ENCODE data around the gene EEF2K.

EEF2K gene

DNA sequence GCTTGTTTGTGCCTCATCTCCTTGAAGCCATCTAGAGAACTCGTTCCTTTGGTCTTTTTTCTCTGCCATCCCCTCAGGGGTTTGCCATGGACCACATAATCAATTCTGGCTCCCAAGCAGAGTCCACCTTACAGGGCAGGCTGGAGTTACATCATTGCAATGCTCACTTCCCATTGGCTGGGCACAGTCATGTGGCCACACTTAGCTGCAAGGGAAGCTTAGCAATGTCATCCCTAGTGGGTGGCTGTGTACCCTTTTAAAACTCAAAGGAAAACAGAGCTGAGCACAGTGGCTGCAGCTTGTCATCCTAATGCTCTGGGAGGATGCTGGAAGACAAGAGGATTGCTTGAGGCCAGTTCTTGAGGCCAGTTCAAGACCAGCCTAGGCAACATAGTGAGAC, 49.3 kb downstream of the EEF2K start:
- H3K9ac ChIP-seq (ENCODE audit: insufficient read length, low read depth), result no peak overlapping the region
- H3K9me3 ChIP-seq (ENCODE audit: insufficient read depth, low read length), result peaks cover 29% of the 10 kb centered on the region; the same call in 1 of the 2 replicates
- H3K27me3 ChIP-seq (ENCODE audit: insufficient read depth, insufficient read length), result no peaks in the 10 kb centered on the region
- no peak for DNase-seq (ENCODE audit: low read depth, low spot score)
- peaks cover 75% of the 10 kb centered on the region for H3K36me3 ChIP-seq (ENCODE audit: insufficient read depth, insufficient read length, low read length)
- no peaks in the 10 kb centered on the region for H3K4me1 ChIP-seq (ENCODE audit: insufficient read depth, insufficient read length)
- TF ChIP-seq SUZ12 (IDR thresholded peaks at IDR 0.05; ENCODE audit: extremely low read depth, insufficient read depth, insufficient read length) (no peak), ZNF274 (IDR thresholded peaks at IDR 0.05; ENCODE audit: low read depth, low read length) (no peak), YY1 (IDR thresholded peaks at IDR 0.05; ENCODE audit: insufficient read depth, insufficient read length) (no peak)
- no peak overlapping the region for H3K4me3 ChIP-seq (ENCODE audit: insufficient read length, low read depth)

GRCh38 chr16:22257440-22257839, 51.4 kb downstream of the EEF2K start:
- no peak overlapping the region for H3K4me3 ChIP-seq (ENCODE audit: insufficient read length, low read depth)
- H3K4me1 ChIP-seq (ENCODE audit: insufficient read depth, insufficient read length), result no peaks in the 10 kb centered on the region
- peaks cover 32% of the 10 kb centered on the region; the same call in 1 of the 2 replicates for H3K9me3 ChIP-seq (ENCODE audit: insufficient read depth, low read length)
- H3K36me3 ChIP-seq (ENCODE audit: insufficient read depth, insufficient read length, low read length), result peaks cover 66% of the 10 kb centered on the region
- H3K27me3 ChIP-seq (ENCODE audit: insufficient read depth, insufficient read length), result no peaks in the 10 kb centered on the region
- DNase-seq (ENCODE audit: low read depth, low spot score), result no peak
- no peak overlapping the region for H3K9ac ChIP-seq (ENCODE audit: insufficient read length, low read depth)
- TF ChIP-seq SUZ12 (IDR thresholded peaks at IDR 0.05; ENCODE audit: extremely low read depth, insufficient read depth, insufficient read length), result no peak
- TF ChIP-seq YY1 (IDR thresholded peaks at IDR 0.05; ENCODE audit: insufficient read depth, insufficient read length), result no peak
- no peak for TF ChIP-seq ZNF274 (IDR thresholded peaks at IDR 0.05; ENCODE audit: low read depth, low read length)

DNA sequence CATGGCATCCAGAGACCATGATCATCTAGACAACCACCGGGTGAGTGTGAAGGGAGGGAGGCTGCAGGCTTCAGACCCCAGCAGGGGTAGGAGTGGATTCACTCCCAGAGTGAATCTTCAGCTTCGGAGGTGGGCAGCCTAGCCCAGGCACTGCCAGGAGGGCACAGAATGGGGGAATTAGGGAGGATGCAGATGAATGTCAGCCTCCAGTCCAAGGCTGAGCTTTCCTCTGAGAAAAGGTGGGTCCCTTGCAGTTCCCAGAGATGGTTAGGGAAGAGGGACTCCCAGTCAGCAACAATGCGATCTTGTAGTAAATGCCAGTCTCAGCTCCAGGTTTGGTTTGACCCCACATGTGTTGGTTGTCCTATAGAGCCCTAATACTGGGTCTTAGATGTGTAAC, 54.4 kb downstream of the EEF2K start:
- peaks cover 19% of the 10 kb centered on the region; the same call in 1 of the 2 replicates for H3K9me3 ChIP-seq (ENCODE audit: insufficient read depth, low read length)
- no peaks in the 10 kb centered on the region for H3K4me1 ChIP-seq (ENCODE audit: insufficient read depth, insufficient read length)
- no peaks in the 10 kb centered on the region for H3K27me3 ChIP-seq (ENCODE audit: insufficient read depth, insufficient read length)
- TF ChIP-seq SUZ12 (IDR thresholded peaks at IDR 0.05; ENCODE audit: extremely low read depth, insufficient read depth, insufficient read length) (no peak), ZNF274 (IDR thresholded peaks at IDR 0.05; ENCODE audit: low read depth, low read length) (no peak), YY1 (IDR thresholded peaks at IDR 0.05; ENCODE audit: insufficient read depth, insufficient read length) (no peak)
- no peak for DNase-seq (ENCODE audit: low read depth, low spot score)
- no peak overlapping the region for H3K9ac ChIP-seq (ENCODE audit: insufficient read length, low read depth)
- H3K4me3 ChIP-seq (ENCODE audit: insufficient read length, low read depth), result no peak overlapping the region
- H3K36me3 ChIP-seq (ENCODE audit: insufficient read depth, insufficient read length, low read length), result peaks cover 70% of the 10 kb centered on the region

DNA sequence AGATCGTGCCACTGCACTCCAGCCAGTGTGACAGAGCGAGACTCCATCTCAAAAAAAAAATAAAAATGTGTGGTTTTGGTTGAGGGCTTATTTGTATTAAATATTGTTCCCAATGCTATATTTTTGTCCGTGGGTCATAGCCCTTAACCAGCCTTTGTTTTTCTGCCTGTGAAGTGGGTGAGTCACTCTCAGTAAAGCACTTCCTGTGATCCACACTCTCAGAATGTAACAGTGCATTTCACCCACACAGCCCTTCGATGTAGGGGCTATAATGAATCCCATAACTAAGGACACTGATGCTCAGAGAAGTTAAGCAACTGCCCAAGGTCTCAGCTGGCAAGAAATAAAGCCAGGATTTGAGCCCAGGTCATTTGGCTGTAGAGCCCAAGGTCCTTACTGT, 56.4 kb downstream of the EEF2K start:
- H3K4me3 ChIP-seq (ENCODE audit: insufficient read length, low read depth), result no peak overlapping the region
- peaks cover 73% of the 10 kb centered on the region for H3K36me3 ChIP-seq (ENCODE audit: insufficient read depth, insufficient read length, low read length)
- TF ChIP-seq YY1 (IDR thresholded peaks at IDR 0.05; ENCODE audit: insufficient read depth, insufficient read length) (no peak), SUZ12 (IDR thresholded peaks at IDR 0.05; ENCODE audit: extremely low read depth, insufficient read depth, insufficient read length) (no peak), ZNF274 (IDR thresholded peaks at IDR 0.05; ENCODE audit: low read depth, low read length) (no peak)
- no peak for DNase-seq (ENCODE audit: low read depth, low spot score)
- no peaks in the 10 kb centered on the region for H3K4me1 ChIP-seq (ENCODE audit: insufficient read depth, insufficient read length)
- H3K27me3 ChIP-seq (ENCODE audit: insufficient read depth, insufficient read length), result no peaks in the 10 kb centered on the region
- no peak overlapping the region for H3K9ac ChIP-seq (ENCODE audit: insufficient read length, low read depth)
- H3K9me3 ChIP-seq (ENCODE audit: insufficient read depth, low read length), result peaks cover 16% of the 10 kb centered on the region; the same call in 1 of the 2 replicates

DNA sequence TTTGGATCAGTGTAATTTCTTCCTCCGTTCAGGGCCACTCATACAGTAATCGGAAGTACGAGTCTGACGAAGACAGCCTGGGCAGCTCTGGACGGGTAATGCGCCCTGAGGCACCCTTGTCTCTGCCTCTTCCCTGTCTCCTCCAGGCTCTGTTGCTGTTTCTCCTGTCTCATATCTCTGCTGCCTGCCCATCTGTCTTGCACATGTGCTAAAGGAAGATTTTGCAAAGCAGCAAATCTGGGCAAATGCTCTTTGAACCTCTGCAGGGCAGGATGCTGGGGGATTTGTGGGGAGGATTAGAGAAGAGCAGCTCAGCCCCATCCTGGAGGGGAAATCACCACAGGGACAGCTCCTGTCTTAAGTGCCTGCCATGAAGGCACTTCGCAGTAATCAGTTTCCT, 58.7 kb downstream of the EEF2K start:
- H3K9ac ChIP-seq (ENCODE audit: insufficient read length, low read depth), result no peak overlapping the region
- H3K4me3 ChIP-seq (ENCODE audit: insufficient read length, low read depth), result no peak overlapping the region
- DNase-seq (ENCODE audit: low read depth, low spot score), result no peak
- H3K4me1 ChIP-seq (ENCODE audit: insufficient read depth, insufficient read length), result no peaks in the 10 kb centered on the region
- H3K36me3 ChIP-seq (ENCODE audit: insufficient read depth, insufficient read length, low read length), result peaks cover 68% of the 10 kb centered on the region
- H3K9me3 ChIP-seq (ENCODE audit: insufficient read depth, low read length), result peaks cover 8% of the 10 kb centered on the region; the same call in 1 of the 2 replicates
- no peaks in the 10 kb centered on the region for H3K27me3 ChIP-seq (ENCODE audit: insufficient read depth, insufficient read length)
- TF ChIP-seq ZNF274 (IDR thresholded peaks at IDR 0.05; ENCODE audit: low read depth, low read length), result no peak
- no peak for TF ChIP-seq SUZ12 (IDR thresholded peaks at IDR 0.05; ENCODE audit: extremely low read depth, insufficient read depth, insufficient read length)
- TF ChIP-seq YY1 (IDR thresholded peaks at IDR 0.05; ENCODE audit: insufficient read depth, insufficient read length), result no peak

GRCh38 chr16:22265351-22265750, 59.3 kb downstream of the EEF2K start:
- no peaks in the 10 kb centered on the region for H3K4me1 ChIP-seq (ENCODE audit: insufficient read depth, insufficient read length)
- DNase-seq (ENCODE audit: low read depth, low spot score), result no peak
- peaks cover 68% of the 10 kb centered on the region for H3K36me3 ChIP-seq (ENCODE audit: insufficient read depth, insufficient read length, low read length)

GRCh38 chr16:22266546-22266945, 60.5 kb downstream of the EEF2K start:
- Histone ChIP-seq H3K4me3 (ENCODE audit: insufficient read length, low read depth) (no peak overlapping the region), H3K4me1 (ENCODE audit: insufficient read depth, insufficient read length) (no peaks in the 10 kb centered on the region), H3K27me3 (ENCODE audit: insufficient read depth, insufficient read length) (no peaks in the 10 kb centered on the region), H3K9ac (ENCODE audit: insufficient read length, low read depth) (no peak overlapping the region), H3K9me3 (ENCODE audit: insufficient read depth, low read length) (no peaks in the 10 kb centered on the region), H3K36me3 (ENCODE audit: insufficient read depth, insufficient read length, low read length) (peaks cover 63% of the 10 kb centered on the region)
- no peak for TF ChIP-seq ZNF274 (IDR thresholded peaks at IDR 0.05; ENCODE audit: low read depth, low read length)
- no peak for TF ChIP-seq SUZ12 (IDR thresholded peaks at IDR 0.05; ENCODE audit: extremely low read depth, insufficient read depth, insufficient read length)
- no peak for TF ChIP-seq YY1 (IDR thresholded peaks at IDR 0.05; ENCODE audit: insufficient read depth, insufficient read length)
- DNase-seq (ENCODE audit: low read depth, low spot score), result no peak

More at GRCh38 chr16:22265351-22265750, 59.3 kb downstream of the EEF2K start:
- Histone ChIP-seq H3K9me3 (ENCODE audit: insufficient read depth, low read length) (peaks cover 2% of the 10 kb centered on the region; the same call in 1 of the 2 replicates), H3K9ac (ENCODE audit: insufficient read length, low read depth) (no peak overlapping the region), H3K4me3 (ENCODE audit: insufficient read length, low read depth) (no peak overlapping the region), H3K27me3 (ENCODE audit: insufficient read depth, insufficient read length) (no peaks in the 10 kb centered on the region)
- TF ChIP-seq YY1 (IDR thresholded peaks at IDR 0.05; ENCODE audit: insufficient read depth, insufficient read length) (no peak), SUZ12 (IDR thresholded peaks at IDR 0.05; ENCODE audit: extremely low read depth, insufficient read depth, insufficient read length) (no peak)

Measured in NT2/D1 (cell line).